ENCODE measurements around the gene SYNPR. TPM values are rescaled to one million over a fixed set of nuclear protein-coding genes. Genes with fewer than 3 reads are reported as not detected.

Gene SYNPR
- total RNA-seq, 1 experiment from 2014 or later, result 17.6 TPM

DNA sequence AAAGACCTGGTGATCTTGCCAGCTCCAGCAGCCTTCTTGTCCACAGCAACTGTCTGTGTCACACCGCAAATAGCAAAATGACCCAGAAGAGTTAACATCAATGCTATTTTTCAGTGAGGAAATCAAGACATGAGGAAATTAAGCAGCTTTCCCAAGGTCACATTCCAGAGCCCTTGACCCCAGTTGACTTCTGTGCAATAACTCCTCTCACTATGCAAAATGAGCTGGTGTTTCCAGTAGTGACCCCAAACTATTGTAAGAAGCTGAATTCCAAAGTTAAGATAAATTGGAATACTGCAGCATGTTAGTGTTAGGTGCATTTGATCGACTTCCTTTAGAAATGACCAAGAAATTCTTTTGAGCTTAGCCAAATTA is 201.5 kb downstream of the SYNPR start:
- H3K4me3 ChIP-seq (ENCODE audit: low read depth, low read length, poor library complexity, severe bottlenecking), result no peak overlapping the region
- DNase-seq (ENCODE audit: low spot score), result no peak
- BruUV-seq (replicated peaks), result no TSS peak
- ChIA-PET CTCF (no interaction called here), POLR2A (ENCODE audit: low non-redundant PET) (no interaction called here)
- TF ChIP-seq, protein P1, sequence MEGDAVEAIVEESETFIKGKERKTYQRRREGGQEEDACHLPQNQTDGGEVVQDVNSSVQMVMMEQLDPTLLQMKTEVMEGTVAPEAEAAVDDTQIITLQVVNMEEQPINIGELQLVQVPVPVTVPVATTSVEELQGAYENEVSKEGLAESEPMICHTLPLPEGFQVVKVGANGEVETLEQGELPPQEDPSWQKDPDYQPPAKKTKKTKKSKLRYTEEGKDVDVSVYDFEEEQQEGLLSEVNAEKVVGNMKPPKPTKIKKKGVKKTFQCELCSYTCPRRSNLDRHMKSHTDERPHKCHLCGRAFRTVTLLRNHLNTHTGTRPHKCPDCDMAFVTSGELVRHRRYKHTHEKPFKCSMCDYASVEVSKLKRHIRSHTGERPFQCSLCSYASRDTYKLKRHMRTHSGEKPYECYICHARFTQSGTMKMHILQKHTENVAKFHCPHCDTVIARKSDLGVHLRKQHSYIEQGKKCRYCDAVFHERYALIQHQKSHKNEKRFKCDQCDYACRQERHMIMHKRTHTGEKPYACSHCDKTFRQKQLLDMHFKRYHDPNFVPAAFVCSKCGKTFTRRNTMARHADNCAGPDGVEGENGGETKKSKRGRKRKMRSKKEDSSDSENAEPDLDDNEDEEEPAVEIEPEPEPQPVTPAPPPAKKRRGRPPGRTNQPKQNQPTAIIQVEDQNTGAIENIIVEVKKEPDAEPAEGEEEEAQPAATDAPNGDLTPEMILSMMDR (conservative IDR thresholded peaks at IDR 0.05; ENCODE audit: low read depth, low read length), result no peak
- TF ChIP-seq EZH2 (IDR thresholded peaks at IDR 0.05; ENCODE audit: borderline replicate concordance, low read depth, low read length, poor library complexity, severe bottlenecking), result no peak
- intact Hi-C loops (cut with micrococcal nuclease; ENCODE audit: unreplicated experiment), result no loop called here
- H3K4me1 ChIP-seq (ENCODE audit: insufficient read depth, low read length, poor library complexity, severe bottlenecking), result no peaks in the 10 kb centered on the region
- H3K9me3 ChIP-seq (ENCODE audit: low read depth, low read length, poor library complexity, severe bottlenecking), result no peaks in the 10 kb centered on the region
- H3K36me3 ChIP-seq (ENCODE audit: insufficient read depth, low read length, poor library complexity, severe bottlenecking), result no peaks in the 10 kb centered on the region
- no peak overlapping the region for H3K27ac ChIP-seq (ENCODE audit: low read depth, low read length, poor library complexity, severe bottlenecking)
- H3K27me3 ChIP-seq (replicated peaks; ENCODE audit: insufficient read depth, low read depth, low read length, poor library complexity), result no peaks in the 10 kb centered on the region

DNA sequence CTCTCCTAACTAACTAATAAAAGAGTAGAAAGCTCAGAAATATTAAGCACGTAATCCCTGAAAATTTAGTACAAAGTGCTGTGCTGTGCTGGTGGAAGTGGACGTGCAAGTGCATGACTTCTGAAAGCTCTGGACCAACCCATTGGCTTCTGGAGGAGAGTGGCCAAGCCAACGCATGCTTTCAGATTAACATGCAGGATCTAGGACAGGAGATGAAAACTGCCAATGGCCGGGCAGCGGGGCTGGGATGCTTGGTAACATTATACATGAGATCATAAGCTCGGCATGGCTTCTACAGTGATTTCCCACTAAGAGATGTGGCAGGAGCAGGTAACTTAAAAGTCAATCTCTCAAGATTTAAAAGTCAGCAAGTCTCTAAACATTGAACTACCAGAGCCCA is 203.5 kb downstream of the SYNPR start:
- intact Hi-C loops (cut with micrococcal nuclease; ENCODE audit: unreplicated experiment), result no loop called here
- BruUV-seq (replicated peaks), result no TSS peak
- H3K4me3 ChIP-seq (ENCODE audit: low read depth, low read length, poor library complexity, severe bottlenecking), result no peak overlapping the region
- H3K4me1 ChIP-seq (ENCODE audit: insufficient read depth, low read length, poor library complexity, severe bottlenecking), result no peaks in the 10 kb centered on the region
- CTCF ChIA-PET, result no interaction called here
- no peaks in the 10 kb centered on the region for H3K9me3 ChIP-seq (ENCODE audit: low read depth, low read length, poor library complexity, severe bottlenecking)
- DNase-seq (ENCODE audit: low spot score), result no peak
- POLR2A ChIA-PET (ENCODE audit: low non-redundant PET), result interaction anchor here (0.5 kb wide), 1 partner anchor 969 kb away, joined by 6 read pairs; no protein-coding TSS in a partner anchor
- no peak for TF ChIP-seq EZH2 (IDR thresholded peaks at IDR 0.05; ENCODE audit: borderline replicate concordance, low read depth, low read length, poor library complexity, severe bottlenecking)
- TF ChIP-seq, protein P1 (conservative IDR thresholded peaks at IDR 0.05; ENCODE audit: low read depth, low read length), result no peak
- H3K27ac ChIP-seq (ENCODE audit: low read depth, low read length, poor library complexity, severe bottlenecking), result no peak overlapping the region
- H3K27me3 ChIP-seq (replicated peaks; ENCODE audit: insufficient read depth, low read depth, low read length, poor library complexity), result no peaks in the 10 kb centered on the region
- H3K36me3 ChIP-seq (ENCODE audit: insufficient read depth, low read length, poor library complexity, severe bottlenecking), result no peaks in the 10 kb centered on the region

DNA sequence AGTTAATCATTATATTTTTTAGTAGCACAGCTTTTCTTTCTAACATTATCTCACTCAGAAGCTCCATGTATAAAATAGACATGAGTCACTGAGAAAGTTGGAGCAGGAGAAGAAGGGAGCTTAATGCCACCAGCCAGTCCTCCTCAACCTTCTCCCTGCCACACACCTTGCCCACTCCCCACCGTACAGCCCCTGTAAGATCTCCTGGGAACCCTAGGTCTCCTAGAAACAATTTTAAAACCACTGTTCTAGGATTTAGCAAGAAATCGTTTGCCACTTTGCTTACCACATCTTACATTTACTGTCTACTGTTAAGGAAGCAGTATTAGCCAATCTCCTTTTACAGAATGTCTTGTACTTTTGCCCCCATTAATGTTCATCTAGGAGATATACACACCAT is 204.2 kb downstream of the SYNPR start:
- no peak overlapping the region for H3K4me3 ChIP-seq (ENCODE audit: low read depth, low read length, poor library complexity, severe bottlenecking)
- ChIA-PET POLR2A (ENCODE audit: low non-redundant PET) (no interaction called here), CTCF (no interaction called here)
- TF ChIP-seq EZH2 (IDR thresholded peaks at IDR 0.05; ENCODE audit: borderline replicate concordance, low read depth, low read length, poor library complexity, severe bottlenecking), result no peak
- TF ChIP-seq, protein P1 (conservative IDR thresholded peaks at IDR 0.05; ENCODE audit: low read depth, low read length), result no peak
- H3K36me3 ChIP-seq (ENCODE audit: insufficient read depth, low read length, poor library complexity, severe bottlenecking), result no peaks in the 10 kb centered on the region
- intact Hi-C loops (cut with micrococcal nuclease; ENCODE audit: unreplicated experiment), result no loop called here
- H3K4me1 ChIP-seq (ENCODE audit: insufficient read depth, low read length, poor library complexity, severe bottlenecking), result no peaks in the 10 kb centered on the region
- H3K27me3 ChIP-seq (replicated peaks; ENCODE audit: insufficient read depth, low read depth, low read length, poor library complexity), result no peaks in the 10 kb centered on the region
- BruUV-seq (replicated peaks), result no TSS peak
- H3K27ac ChIP-seq (ENCODE audit: low read depth, low read length, poor library complexity, severe bottlenecking), result no peak overlapping the region
- H3K9me3 ChIP-seq (ENCODE audit: low read depth, low read length, poor library complexity, severe bottlenecking), result no peaks in the 10 kb centered on the region
- no peak for DNase-seq (ENCODE audit: low spot score)

Measured in A673 (cell line).